Right ventricle myocardium superior (tissue), 1 donor: ENCODE measurements around the gene EHBP1L1. TPM values are rescaled to one million over a fixed set of nuclear protein-coding genes. Genes with fewer than 3 reads are reported as not detected.

Experiments used
- ATAC-seq: fragments of 200-7000 bp; cut with Tn5 transposase; one replicate; pipeline ENCODE4 v1.9.1; 2020; ENCODE audit warnings: mild to moderate bottlenecking; ENCODE audit not compliant: poor library complexity
- DNase-seq: peaks from one replicate; pipeline ENCODE4 v3.0.0-alpha.2; 2020
- intact Hi-C: fragments of 100-400 bp; cut with DNase I; formaldehyde crosslinking; loops from one replicate; pipeline ENCODE4 v1.11.2; 2022
- total RNA-seq: library from RNA; stranded (reverse); fragmentation: NEBNext Ultra II Directional; extraction: Animal tissue kit (Norgen Biotek cat#: 25700); gene quantifications from one replicate; pipeline ENCODE4 v1.2.1, GENCODE V29; 2021
- donor health status: DM: no; HTN: yes; CAD: no; lungs with severe emphysema.

Gene EHBP1L1
- total RNA-seq, 1 donor from 2014 or later, result 44.9 TPM

GRCh38 chr11:65604258-65604657 lies 28.4 kb downstream of the EHBP1L1 start:
- DNase-seq, result no peak
- intact Hi-C loops, result no loop called here
- ATAC-seq, result no peak

GRCh38 chr11:65606876-65607613 lies 31.2 kb downstream of the EHBP1L1 start:
- peak; percentile 95 for DNase-seq
- intact Hi-C loops, result loop anchor here (5.0 kb wide), 1 partner anchor 35 kb away; the partner anchor contains the start of genes FAM89B and ZNRD2

DNA sequence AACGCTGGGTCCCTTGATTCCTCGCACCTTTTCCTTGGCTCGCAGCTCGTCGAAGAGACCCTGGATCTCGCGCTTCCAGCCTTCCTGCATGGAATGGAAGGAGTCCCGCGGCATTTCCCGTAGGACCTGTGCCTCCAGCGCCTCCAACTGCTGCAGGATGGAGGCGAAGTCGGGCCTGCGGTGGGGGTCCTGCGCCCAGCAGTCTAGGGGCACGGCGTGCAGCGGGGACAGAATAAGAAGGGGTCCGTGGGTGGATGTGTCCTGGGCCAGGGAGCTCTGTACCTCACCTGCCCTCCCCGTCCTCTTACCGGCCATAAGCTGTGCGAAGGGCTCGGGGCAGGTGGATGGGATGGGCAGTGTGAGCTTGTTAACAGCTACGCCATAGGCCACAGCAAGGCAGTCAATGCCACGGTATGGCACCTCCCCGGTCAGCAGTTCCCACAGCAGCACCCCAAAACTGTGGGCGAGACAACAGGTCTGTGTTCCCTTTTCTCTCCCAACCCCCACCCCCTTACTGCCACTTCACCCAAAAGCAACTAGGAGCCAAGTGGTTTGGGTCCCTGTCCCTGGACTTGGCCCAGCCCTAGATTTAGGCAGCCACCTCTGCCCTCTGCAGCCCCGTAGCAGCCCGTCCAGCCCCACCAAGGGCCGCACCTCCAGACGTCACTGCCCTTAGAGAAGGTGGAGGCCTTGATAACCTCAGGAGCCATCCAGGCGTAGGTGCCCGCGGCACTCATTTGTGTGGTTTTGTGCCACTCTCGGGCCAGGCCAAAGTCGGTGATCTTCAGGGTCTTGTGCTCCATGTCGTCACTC lies 32.0 kb downstream of the EHBP1L1 start:
- intact Hi-C loops, result loop anchor here (5.0 kb wide), 1 partner anchor 36 kb away; the partner anchor contains the start of genes FAM89B and ZNRD2
- ATAC-seq (no peak), DNase-seq (no peak)

More at GRCh38 chr11:65606876-65607613, 31.2 kb downstream of the EHBP1L1 start:
- ATAC-seq, result peak; percentile 97

- intact Hi-C loops, result loop anchor here (5.0 kb wide), 1 partner anchor 37 kb away; the partner anchor contains the start of genes FAM89B and ZNRD2
- ATAC-seq (no peak), DNase-seq (no peak)
Measured at GRCh38 chr11:65609229-65609628, 33.4 kb downstream of the EHBP1L1 start.

GRCh38 chr11:65609665-65610064 lies 33.8 kb downstream of the EHBP1L1 start:
- ATAC-seq, result no peak
- intact Hi-C loops, result loop anchor here (5.0 kb wide), 1 partner anchor 37 kb away; the partner anchor contains the start of genes FAM89B and ZNRD2
- DNase-seq, result no peak

- ATAC-seq, result no peak
- intact Hi-C loops, result no loop called here
- no peak for DNase-seq
Measured at GRCh38 chr11:65610404-65610803, 34.6 kb downstream of the EHBP1L1 start.

DNA sequence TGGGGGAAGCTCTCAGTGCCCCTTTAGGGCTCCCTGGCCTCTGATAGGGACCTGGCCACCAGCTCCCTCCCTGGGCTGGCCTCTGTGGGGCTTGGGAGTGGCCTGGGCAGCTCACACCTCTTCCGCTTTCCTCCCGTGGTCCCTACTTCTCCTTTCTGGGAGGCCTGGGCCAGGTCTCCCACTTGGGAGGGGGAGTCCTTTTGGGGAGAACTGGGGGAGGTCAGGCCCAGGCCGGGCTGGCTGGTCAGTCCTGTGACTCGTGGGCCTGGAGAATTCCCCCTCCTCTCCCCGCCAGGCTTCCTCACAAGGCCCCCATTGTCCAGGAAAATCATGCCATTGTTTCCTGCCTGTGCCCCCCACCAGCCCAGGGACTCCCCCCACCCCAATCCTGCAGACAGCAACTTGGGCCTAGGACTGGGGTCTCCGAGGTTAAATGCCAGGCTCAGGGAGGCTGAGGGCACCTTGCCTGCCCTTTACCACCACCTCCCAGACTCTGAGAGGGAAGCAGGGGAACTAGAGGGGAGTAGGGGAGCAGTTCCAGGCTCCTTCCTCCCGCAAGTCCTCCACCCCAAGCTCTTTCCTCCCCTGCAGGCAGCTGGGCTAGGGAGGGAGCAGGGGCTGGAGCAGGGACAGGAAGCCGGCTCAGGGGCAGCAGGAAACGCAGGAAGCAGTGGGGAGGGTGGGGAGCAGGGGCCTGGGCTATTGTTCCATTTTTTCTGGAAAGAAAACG lies 35.3 kb downstream of the EHBP1L1 start:
- DNase-seq (peak; percentile 78), ATAC-seq (no peak)
- intact Hi-C loops, result no loop called here

DNA sequence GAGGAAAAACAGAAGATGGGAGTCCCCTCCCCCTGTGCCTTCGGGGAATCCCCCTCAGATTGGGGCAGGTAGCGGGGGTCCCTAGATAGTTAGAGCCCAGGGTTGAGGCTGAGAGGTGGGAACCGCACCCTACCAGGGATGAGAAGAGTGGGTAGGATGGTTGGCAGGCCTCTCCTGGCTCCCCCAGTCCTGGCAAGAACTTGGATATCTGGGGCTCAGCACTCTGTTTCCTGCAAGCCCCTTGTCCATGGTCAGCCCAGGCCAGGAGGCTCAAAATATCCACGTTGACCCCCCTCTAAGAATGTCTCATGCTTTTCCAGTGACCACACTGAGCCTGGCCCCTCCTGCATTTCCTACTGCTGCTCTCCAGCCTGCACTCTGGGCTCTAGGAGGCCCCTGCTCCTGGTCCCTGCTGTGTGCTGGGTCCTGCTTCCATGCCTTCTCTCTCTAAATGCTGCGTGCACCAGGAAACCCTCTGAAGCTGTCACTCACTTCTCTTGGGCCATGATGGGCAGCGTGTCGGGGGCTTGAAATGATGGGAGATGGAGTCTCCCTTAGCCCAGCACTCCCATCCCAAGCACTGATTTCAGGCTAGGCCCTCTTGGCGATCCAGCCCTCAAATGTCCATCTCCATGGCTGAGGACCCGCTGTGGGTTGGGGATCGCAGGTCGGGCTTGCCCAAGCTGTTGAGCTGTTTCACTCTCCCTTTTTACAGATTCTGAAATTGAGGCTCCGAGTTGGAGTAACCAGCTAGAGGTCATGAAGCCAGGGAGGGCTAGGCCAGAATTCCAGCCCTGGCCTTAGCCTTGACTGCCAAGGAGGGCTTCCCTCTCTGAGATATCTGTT lies 36.1 kb downstream of the EHBP1L1 start:
- no peak for ATAC-seq
- intact Hi-C loops, result no loop called here
- no peak for DNase-seq

GRCh38 chr11:65612691-65613090 lies 36.8 kb downstream of the EHBP1L1 start:
- no peak for DNase-seq
- intact Hi-C loops, result no loop called here

DNA sequence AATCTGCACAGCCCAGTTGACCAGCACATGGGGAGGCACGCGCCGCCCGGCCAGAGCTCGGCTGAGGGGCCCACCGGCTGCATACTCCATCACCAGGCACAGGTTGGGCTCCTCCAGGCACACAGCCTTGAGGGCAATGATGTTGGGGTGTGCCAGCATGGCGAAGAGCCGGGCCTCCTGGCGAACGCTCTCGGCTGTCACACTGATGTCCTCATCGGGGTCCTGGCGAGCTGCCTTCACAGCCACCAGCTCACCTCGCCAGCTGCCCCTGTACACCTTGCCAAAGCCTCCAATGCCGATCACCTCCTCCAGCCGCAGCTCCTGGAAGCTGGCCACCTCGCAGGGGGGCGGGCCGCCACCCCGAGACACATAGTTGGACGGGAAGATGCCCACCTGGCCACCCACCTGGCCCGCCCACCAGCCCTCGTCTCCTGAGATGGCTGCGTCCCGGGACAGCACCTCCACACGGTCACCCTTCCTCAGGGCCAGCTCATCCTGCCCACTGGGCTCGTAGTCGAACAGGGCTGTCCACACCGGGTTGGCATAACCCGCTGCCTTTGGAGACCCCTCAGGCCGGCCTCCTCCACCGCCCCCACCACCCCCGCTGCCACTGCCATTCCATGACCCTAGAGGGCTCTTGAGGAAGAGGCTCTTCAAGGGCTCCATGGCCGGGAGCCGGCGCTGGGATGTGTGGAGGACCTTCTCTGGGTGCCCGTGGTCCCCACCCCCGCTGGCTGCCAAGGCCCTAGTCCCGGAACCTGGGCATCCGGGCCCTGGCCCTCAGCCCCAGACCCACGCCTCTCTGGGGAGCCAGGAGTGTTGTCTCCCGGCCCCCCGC lies 37.5 kb downstream of the EHBP1L1 start:
- no peak for DNase-seq
- intact Hi-C loops, result no loop called here
- ATAC-seq, result no peak

More at GRCh38 chr11:65612691-65613090, 36.8 kb downstream of the EHBP1L1 start:
- no peak for ATAC-seq

- DNase-seq (peak; percentile 100), ATAC-seq (peak; percentile 90)
- intact Hi-C loops, result no loop called here
Measured at GRCh38 chr11:65615229-65615949, 39.5 kb downstream of the EHBP1L1 start, which contains the start of gene PCNX3. Gene PCNX3, plus strand, starts transcription at chr11:65615776. Its CDS starts 536 bp downstream, at chr11:65616312.

DNA sequence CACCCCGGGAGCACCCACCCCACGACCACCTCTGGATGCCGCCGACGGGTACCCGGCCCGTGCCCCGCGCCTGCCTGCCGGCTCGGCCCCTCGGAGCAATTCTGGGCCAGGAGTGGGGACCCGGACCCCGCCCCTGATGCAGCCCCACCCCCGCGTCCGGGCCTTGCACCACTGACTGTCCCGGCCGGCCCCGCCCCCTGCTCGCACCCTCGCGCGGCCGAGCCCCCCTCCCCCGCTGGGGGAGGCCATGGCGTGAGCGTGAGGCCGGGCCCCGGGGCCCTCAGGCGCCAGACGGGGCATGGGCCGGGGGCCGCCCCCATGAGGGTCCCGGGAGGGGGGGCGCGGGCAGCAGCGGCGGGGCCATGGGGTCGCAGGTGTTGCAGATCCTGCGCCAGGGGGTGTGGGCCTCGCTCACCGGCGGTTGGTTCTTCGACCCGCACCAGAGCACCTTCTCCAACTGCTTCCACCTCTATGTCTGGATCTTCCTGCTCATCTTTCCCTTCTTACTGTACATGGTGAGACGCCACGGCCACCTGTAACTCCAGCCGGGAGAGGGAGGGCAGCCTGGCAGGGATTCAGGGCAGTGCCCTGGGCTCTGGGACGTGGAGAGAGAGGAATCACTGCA lies 40.2 kb downstream of the EHBP1L1 start:
- intact Hi-C loops, result no loop called here
- peak; percentile 78 for DNase-seq

GRCh38 chr11:65616575-65617001 lies 40.7 kb downstream of the EHBP1L1 start:
- DNase-seq, result no peak
- ATAC-seq, result no peak
- intact Hi-C loops, result no loop called here

More for the DNA sequence above, 40.2 kb downstream of the EHBP1L1 start:
- peak; percentile 0 for ATAC-seq

DNA sequence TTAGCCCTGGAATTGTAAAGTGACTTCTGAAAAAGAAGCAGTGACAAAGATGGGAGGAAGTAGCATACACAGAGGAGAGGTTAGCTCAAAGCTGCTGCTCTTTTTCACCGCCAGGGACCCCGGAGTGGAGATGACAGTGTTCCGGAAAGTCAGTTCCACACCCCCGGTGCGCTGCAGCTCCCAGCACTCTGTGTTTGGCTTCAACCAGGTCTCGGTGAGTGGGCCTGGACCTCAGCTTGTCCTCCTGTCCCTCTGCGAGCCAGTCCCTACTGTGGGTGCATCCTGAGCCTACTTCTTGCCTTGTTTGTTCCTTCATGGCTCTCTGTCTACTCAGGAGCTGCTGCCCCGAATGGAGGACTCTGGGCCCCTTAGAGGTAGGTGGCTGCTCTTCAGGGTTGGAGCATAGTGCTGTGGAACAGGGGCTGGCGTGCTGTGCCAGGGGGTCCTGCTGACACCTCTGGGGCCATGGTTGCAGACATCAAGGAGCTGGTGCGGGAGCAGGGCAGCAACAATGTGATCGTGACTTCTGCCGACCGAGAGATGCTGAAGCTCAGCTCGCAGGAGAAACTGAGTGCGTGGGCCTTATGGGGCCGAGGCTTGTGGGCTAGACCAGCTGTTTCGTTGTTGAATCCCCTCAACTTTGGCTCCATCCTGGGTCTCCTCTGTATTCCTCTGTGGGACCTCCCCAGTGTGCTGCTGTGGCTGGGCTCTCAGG lies 41.4 kb downstream of the EHBP1L1 start:
- DNase-seq, result no peak
- intact Hi-C loops, result no loop called here
- ATAC-seq, result no peak

- ATAC-seq, result no peak
- intact Hi-C loops, result no loop called here
- DNase-seq, result no peak
Measured at GRCh38 chr11:65617990-65618751, 42.3 kb downstream of the EHBP1L1 start.
